Liver (tissue), 9 donors: ENCODE measurements around the gene TATDN3. TPM values are rescaled to one million over a fixed set of nuclear protein-coding genes. Genes with fewer than 3 reads are reported as not detected.

Source experiments
- DNase-seq: peaks from one replicate; pipeline ENCODE4 v3.0.0-alpha.2; 2017; ENCODE audit warnings: low spot score
- H3K27ac ChIP-seq, 2 donors: one replicate each; pipeline ENCODE4 v1.7.0; 2013; ENCODE audit warnings: inconsistent platforms in 2 of 2, low read length in 2 of 2, control low read depth in 1 of 2, low read depth in 1 of 2, mild to moderate bottlenecking in 1 of 2
- H3K27me3 ChIP-seq, 4 donors: one replicate each; pipeline versions ENCODE4 v1.6.1 to v1.7.0; 2013; ENCODE audit warnings: low read length in 3 of 4, inconsistent platforms in 1 of 4, mild to moderate bottlenecking in 1 of 4, moderate library complexity in 1 of 4; ENCODE audit not compliant: control insufficient read depth in 4 of 4, insufficient read depth in 4 of 4
- H3K36me3 ChIP-seq, 4 donors: one replicate each; pipeline versions ENCODE4 v1.6.1 to v1.7.0; 2013; ENCODE audit warnings: low read length in 3 of 4, mild to moderate bottlenecking in 3 of 4, low read depth in 1 of 4, moderate library complexity in 1 of 4; ENCODE audit not compliant: control insufficient read depth in 4 of 4, insufficient read depth in 3 of 4
- H3K4me1 ChIP-seq, 4 donors: one replicate each; pipeline versions ENCODE4 v1.6.1 to v1.7.0; 2013; ENCODE audit warnings: low read length in 3 of 4, mild to moderate bottlenecking in 3 of 4, moderate library complexity in 1 of 4; ENCODE audit not compliant: control insufficient read depth in 4 of 4, insufficient read depth in 4 of 4
- H3K4me3 ChIP-seq, 3 donors: one replicate each; pipeline versions ENCODE4 v1.6.1 to v1.7.0; 2013; ENCODE audit warnings: low read length in 3 of 3, control low read depth in 1 of 3, low read depth in 1 of 3, mild to moderate bottlenecking in 1 of 3
- H3K9ac ChIP-seq, 2 donors: one replicate each; pipeline ENCODE4 v1.7.0; 2013; ENCODE audit warnings: low read length in 2 of 2, mild to moderate bottlenecking in 2 of 2, moderate library complexity in 2 of 2, control low read depth in 1 of 2, low read depth in 1 of 2
- H3K9me3 ChIP-seq, 4 donors: one replicate each; pipeline versions ENCODE4 v1.6.1 to v1.7.0; 2013; ENCODE audit warnings: low read length in 3 of 4; ENCODE audit not compliant: control insufficient read depth in 4 of 4
- FOXA1 ChIP-seq: IDR thresholded peaks from 2 replicates; pipeline ENCODE4 v1.6.1; 2016; ENCODE audit warnings: antibody characterized with exemption
- FOXA2 ChIP-seq: IDR thresholded peaks from 2 replicates; pipeline ENCODE4 v1.6.1; 2016; ENCODE audit warnings: antibody characterized with exemption
- HNF4A ChIP-seq, 2 donors: conservative IDR thresholded peaks; 2 replicates each; pipeline ENCODE4 v1.6.1; 2016; ENCODE audit warnings: antibody characterized with exemption in 2 of 2, mild to moderate bottlenecking in 2 of 2
- HNF4G ChIP-seq: IDR thresholded peaks from 2 replicates; pipeline ENCODE4 v1.6.1; 2016; ENCODE audit warnings: antibody characterized with exemption
- JUND ChIP-seq, 2 donors: IDR thresholded peaks; 2 replicates each; pipeline ENCODE4 v1.6.1; 2016; ENCODE audit warnings: antibody characterized with exemption in 2 of 2
- NR2F2 ChIP-seq: IDR thresholded peaks from 2 replicates; pipeline ENCODE4 v1.6.1; 2016; ENCODE audit warnings: antibody characterized with exemption
- RAD21 ChIP-seq, 2 donors: IDR thresholded peaks; 2 replicates each; pipeline ENCODE4 v1.6.1; 2016; ENCODE audit warnings: antibody characterized with exemption in 2 of 2, mild to moderate bottlenecking in 2 of 2
- REST ChIP-seq: IDR thresholded peaks from 2 replicates; pipeline ENCODE4 v1.6.1; 2016; ENCODE audit warnings: antibody characterized with exemption, mild to moderate bottlenecking
- SP1 ChIP-seq: IDR thresholded peaks from 2 replicates; pipeline ENCODE4 v1.6.1; 2018; ENCODE audit warnings: antibody characterized with exemption, mild to moderate bottlenecking
- YY1 ChIP-seq: IDR thresholded peaks from 2 replicates; pipeline ENCODE4 v1.6.1; 2016; ENCODE audit warnings: antibody characterized with exemption, mild to moderate bottlenecking
- ZBTB33 ChIP-seq: IDR thresholded peaks from 2 replicates; pipeline ENCODE4 v1.6.1; 2016; ENCODE audit warnings: antibody characterized with exemption
- WGBS: extraction: QIAGEN DNeasy Blood & Tissue Kit; methylation state at CpG from one replicate; pipeline ENCODE4 v1.1.7; 2013; 5-methylcytosine and 5-hydroxymethylcytosine counted together
- polyA plus RNA-seq, 2 donors: library from polyadenylated mRNA; stranded (reverse) in 1 of 2; unstranded in 1 of 2; fragments of 200-250 nt in 1 of 2; fragments of >200 nt in 1 of 2; fragmentation: Nextera tagmentation in 1 of 2; extraction: Ambion mirVana in 1 of 2; gene quantifications; one replicate each; pipeline versions ENCODE4 v1.2.1 to v1.2.3, GENCODE V29; 2013 to 2015
- total RNA-seq, 2 donors: library from RNA; depleted of rRNA; stranded (reverse); fragments of >200 nt; gene quantifications; one replicate each; pipeline ENCODE4 v1.2.3, GENCODE V29; 2014
- TF ChIP-seq, protein P1 (sequence below): IDR thresholded peaks from 2 replicates; pipeline ENCODE4 v1.6.1; 2016; ENCODE audit warnings: antibody characterized with exemption
- TF ChIP-seq, protein P2 (sequence below): fragments of 150-350 bp; IDR thresholded peaks from 2 replicates; pipeline ENCODE4 v1.5.1; 2017; ENCODE audit warnings: improper control_type of control experiment, low read depth, low read length; ENCODE audit not compliant: missing input control
- donor health status: healthy.
- donor health status: healthy.
- donor health status: healthy.
- donor health status: healthy.
- donor health status: healthy.

Gene TATDN3
- total and polyA plus RNA-seq, 4 donors = 5.2 to 8.1 (median 6.7) TPM

GRCh38 chr1:212858461-212859265 is 67.0 kb downstream of the TATDN3 start:
- TF ChIP-seq, protein P1, sequence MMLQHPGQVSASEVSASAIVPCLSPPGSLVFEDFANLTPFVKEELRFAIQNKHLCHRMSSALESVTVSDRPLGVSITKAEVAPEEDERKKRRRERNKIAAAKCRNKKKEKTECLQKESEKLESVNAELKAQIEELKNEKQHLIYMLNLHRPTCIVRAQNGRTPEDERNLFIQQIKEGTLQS = no peak
- TF ChIP-seq, protein P2, sequence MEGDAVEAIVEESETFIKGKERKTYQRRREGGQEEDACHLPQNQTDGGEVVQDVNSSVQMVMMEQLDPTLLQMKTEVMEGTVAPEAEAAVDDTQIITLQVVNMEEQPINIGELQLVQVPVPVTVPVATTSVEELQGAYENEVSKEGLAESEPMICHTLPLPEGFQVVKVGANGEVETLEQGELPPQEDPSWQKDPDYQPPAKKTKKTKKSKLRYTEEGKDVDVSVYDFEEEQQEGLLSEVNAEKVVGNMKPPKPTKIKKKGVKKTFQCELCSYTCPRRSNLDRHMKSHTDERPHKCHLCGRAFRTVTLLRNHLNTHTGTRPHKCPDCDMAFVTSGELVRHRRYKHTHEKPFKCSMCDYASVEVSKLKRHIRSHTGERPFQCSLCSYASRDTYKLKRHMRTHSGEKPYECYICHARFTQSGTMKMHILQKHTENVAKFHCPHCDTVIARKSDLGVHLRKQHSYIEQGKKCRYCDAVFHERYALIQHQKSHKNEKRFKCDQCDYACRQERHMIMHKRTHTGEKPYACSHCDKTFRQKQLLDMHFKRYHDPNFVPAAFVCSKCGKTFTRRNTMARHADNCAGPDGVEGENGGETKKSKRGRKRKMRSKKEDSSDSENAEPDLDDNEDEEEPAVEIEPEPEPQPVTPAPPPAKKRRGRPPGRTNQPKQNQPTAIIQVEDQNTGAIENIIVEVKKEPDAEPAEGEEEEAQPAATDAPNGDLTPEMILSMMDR = no peak
- TF ChIP-seq REST (no peak), NR2F2 (no peak), SP1 (no peak), FOXA2 (no peak), JUND (IDR thresholded peaks at IDR 0.05) (no peak), HNF4A (conservative IDR thresholded peaks at IDR 0.05) (no peak), FOXA1 (no peak), ZBTB33 (no peak), HNF4G (no peak)
- Histone ChIP-seq H3K4me1 (peaks cover 4 to 15% (median 12%) of the 10 kb centered on the region in 4 donors), H3K27me3 (no peaks in the 10 kb centered on the region), H3K4me3 (peak overlapping the region; percentile 60 to 93 (median 93)), H3K36me3 (peaks cover 0 to under 1% (median 0%) of the 10 kb centered on the region in 4 donors), H3K9me3 (no peaks in the 10 kb centered on the region), H3K9ac (peak overlapping the region in 1 of 2 donors; percentile 72), H3K27ac (peak overlapping the region; percentile 79 to 81)
- DNase-seq = peak; percentile 47
- WGBS = 11% methylated on average over 54 of the region's 54 CpGs

DNA sequence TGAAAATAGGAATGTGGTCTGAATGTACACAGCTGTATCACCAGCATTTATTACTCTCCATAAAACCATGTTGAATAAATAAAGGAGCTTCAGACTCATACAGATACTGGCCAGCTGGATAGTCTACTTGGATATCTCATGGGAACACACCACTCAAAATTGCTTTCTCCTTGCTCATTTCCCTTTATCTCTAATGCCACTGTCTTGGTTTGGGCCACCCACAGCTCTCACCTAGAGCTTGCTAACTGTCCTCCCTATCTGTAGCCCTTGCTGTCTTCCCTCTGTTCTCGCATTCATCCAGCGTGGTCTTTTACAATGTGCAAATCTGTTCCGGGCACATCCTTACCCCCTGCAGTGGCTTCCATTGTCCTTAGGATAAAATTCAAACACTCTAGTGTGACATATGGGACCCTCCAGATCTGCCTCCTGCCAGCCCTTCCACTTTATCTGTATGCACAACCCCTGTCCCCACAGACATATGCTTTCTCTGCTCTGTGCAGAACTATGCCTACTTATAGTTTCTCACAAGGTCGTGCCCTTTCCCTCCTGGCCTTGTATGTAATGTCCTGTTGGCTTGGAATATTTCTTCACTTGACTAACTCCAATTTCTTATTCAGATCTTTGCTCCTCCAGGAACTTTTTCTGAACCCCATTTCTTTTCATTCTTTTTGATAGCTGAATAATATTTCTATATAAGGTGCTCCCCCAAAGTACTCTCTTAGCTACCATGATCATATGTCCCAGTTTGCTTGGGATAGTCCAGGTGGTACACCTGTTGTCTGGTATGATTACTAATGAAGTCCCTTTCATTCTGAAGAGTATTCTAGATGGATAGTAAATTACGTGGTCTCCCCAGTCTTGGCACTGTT is 69.3 kb downstream of the TATDN3 start:
- H3K9ac ChIP-seq = no peak overlapping the region
- no peak overlapping the region for H3K4me3 ChIP-seq
- H3K4me1 ChIP-seq = peaks cover 4 to 15% (median 12%) of the 10 kb centered on the region in 4 donors
- TF ChIP-seq JUND (IDR thresholded peaks at IDR 0.05) (no peak), FOXA2 (no peak), YY1 (no peak), ZBTB33 (no peak), RAD21 (IDR thresholded peaks at IDR 0.05) (no peak)
- TF ChIP-seq, protein P2 = no peak
- H3K9me3 ChIP-seq = no peaks in the 10 kb centered on the region
- H3K27me3 ChIP-seq = no peaks in the 10 kb centered on the region
- H3K27ac ChIP-seq = no peak overlapping the region
- H3K36me3 ChIP-seq = peaks cover 0 to 2% (median under 1%) of the 10 kb centered on the region in 4 donors
- 91% methylated on average over 5 of the region's 5 CpGs for WGBS
- DNase-seq = no peak
